ENCODE results near the gene MRPL24.

The MRPL24 gene

GRCh38 chr1:156750191-156750672 lies 9.3 kb upstream of the MRPL24 start:
- TF ChIP-seq TAF1 (IDR thresholded peaks at IDR 0.05; ENCODE audit: borderline replicate concordance, insufficient read depth, low read length): 0 out of 2 replicates have a peak, but pooled peaks have one; percentile 29
- no peak for TF ChIP-seq POLR2AphosphoS5 (IDR thresholded peaks at IDR 0.05; ENCODE audit: low read depth, low read length)

- TF ChIP-seq SIN3A (IDR thresholded peaks at IDR 0.05; ENCODE audit: borderline replicate concordance, insufficient read depth, low read length) (no peak), FOXP2 (optimal IDR thresholded peaks at IDR 0.05; ENCODE audit: borderline replicate concordance, extremely low read depth, extremely low read length, insufficient read depth) (no peak), REST (IDR thresholded peaks at IDR 0.05; ENCODE audit: insufficient read depth in 1 of 2, low read depth in 2 of 2, low read length in 2 of 2) (no peak), TAF1 (IDR thresholded peaks at IDR 0.05; ENCODE audit: borderline replicate concordance, insufficient read depth, low read length) (peak; percentile 59; the same call in 1 of the 2 replicates)
These were observed 8.7 kb upstream of the MRPL24 start for GRCh38 chr1:156749419-156750118.

- no peak for TF ChIP-seq SIN3A (IDR thresholded peaks at IDR 0.05; ENCODE audit: borderline replicate concordance, insufficient read depth, low read length)
- peak; percentile 58 for TF ChIP-seq POLR2AphosphoS5 (IDR thresholded peaks at IDR 0.05; ENCODE audit: low read depth, low read length)
- TF ChIP-seq TAF1 (IDR thresholded peaks at IDR 0.05; ENCODE audit: borderline replicate concordance, insufficient read depth, low read length): peak; percentile 62; the same call in 1 of the 2 replicates
- TF ChIP-seq REST (IDR thresholded peaks at IDR 0.05; ENCODE audit: insufficient read depth in 1 of 2, low read depth in 2 of 2, low read length in 2 of 2): no peak; a peak in 1 of 4 replicates
- no peak for TF ChIP-seq FOXP2 (optimal IDR thresholded peaks at IDR 0.05; ENCODE audit: borderline replicate concordance, extremely low read depth, extremely low read length, insufficient read depth)
These were observed 8.0 kb upstream of the MRPL24 start for GRCh38 chr1:156748670-156749418.

- no peak for TF ChIP-seq REST (IDR thresholded peaks at IDR 0.05; ENCODE audit: insufficient read depth in 1 of 2, low read depth in 2 of 2, low read length in 2 of 2)
- TF ChIP-seq SIN3A (IDR thresholded peaks at IDR 0.05; ENCODE audit: borderline replicate concordance, insufficient read depth, low read length): no peak
- no peak for TF ChIP-seq TAF1 (IDR thresholded peaks at IDR 0.05; ENCODE audit: borderline replicate concordance, insufficient read depth, low read length)
- no peak for TF ChIP-seq POLR2AphosphoS5 (IDR thresholded peaks at IDR 0.05; ENCODE audit: low read depth, low read length)
- TF ChIP-seq FOXP2 (optimal IDR thresholded peaks at IDR 0.05; ENCODE audit: borderline replicate concordance, extremely low read depth, extremely low read length, insufficient read depth): no peak
These were observed 7.1 kb upstream of the MRPL24 start for GRCh38 chr1:156747742-156748669.
